HG03558 (cell line): ENCODE data around the gene ENDOD1.
"Not testable (repeated sequence)": the region's sequence is repeated elsewhere in the genome, so short reads cannot be mapped to it uniquely, and the experiment has no call there.

Experiments used
- ATAC-seq: cut with Tn5 transposase; IDR thresholded peaks from one replicate; pipeline ENCODE4 v1.9.1; 2021; ENCODE audit warnings: moderate number of reproducible peaks; ENCODE audit not compliant: unreplicated experiment; ENCODE audit errors: extremely low read depth

ENDOD1 gene

DNA sequence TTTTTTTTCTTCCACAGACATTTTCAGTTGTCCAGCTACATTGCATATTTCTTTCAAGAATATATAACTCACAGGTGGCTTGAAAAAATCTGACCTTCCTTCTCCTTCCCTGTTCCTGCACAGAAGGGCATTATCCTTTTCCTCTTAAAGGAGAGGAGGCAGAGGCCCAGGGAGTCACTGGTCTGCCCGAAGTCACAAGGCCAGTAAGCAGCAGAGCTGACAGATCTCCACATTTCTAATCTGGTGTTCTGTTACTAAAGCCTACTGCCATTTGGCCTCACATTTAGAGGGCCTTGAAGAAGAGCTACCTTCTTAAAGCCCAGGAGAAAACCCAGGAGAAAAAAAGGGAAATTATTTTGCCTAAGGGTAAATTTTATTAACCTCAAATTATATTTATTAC is 12.3 kb downstream of the ENDOD1 start:
- ATAC-seq: no peak

DNA sequence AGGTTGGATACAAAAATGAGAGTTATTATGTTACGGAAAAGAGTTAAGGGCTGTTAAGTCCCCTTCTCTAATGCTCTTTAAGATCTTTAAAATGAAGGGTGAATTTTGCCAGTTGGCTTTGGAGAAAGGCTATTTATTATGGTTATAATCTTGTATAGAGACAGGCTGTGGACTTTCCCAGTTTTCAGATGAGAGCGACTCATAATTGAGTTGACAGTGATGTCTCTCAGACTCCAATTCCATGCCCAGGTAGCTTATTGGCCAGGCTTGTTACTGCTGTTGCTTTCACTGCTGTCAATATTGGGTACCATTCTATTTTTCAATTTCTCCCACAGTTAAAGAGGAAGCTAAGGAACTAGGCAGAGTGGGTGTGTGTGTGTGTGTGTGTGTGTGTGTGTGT is 13.1 kb downstream of the ENDOD1 start:
- no peak for ATAC-seq

DNA sequence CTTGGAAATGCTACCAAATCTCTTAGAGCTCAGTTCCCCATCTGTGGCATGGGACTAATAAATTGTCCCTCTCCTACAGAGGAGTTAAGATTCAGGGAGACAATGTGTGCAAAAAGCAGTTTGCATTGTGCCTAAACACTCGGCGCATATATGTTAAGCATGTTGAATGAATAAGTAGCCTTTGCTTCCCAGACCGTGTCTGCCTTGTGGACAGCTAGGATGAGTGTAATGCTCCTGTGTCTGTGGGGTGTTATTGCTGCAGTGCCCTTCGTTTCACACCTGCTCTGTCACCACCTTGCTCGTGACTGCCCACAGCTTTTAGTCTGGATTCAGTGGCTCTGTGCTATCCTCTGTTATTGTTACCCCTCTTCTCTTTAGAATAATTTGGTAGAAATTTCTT is 14.1 kb downstream of the ENDOD1 start:
- no peak for ATAC-seq

DNA sequence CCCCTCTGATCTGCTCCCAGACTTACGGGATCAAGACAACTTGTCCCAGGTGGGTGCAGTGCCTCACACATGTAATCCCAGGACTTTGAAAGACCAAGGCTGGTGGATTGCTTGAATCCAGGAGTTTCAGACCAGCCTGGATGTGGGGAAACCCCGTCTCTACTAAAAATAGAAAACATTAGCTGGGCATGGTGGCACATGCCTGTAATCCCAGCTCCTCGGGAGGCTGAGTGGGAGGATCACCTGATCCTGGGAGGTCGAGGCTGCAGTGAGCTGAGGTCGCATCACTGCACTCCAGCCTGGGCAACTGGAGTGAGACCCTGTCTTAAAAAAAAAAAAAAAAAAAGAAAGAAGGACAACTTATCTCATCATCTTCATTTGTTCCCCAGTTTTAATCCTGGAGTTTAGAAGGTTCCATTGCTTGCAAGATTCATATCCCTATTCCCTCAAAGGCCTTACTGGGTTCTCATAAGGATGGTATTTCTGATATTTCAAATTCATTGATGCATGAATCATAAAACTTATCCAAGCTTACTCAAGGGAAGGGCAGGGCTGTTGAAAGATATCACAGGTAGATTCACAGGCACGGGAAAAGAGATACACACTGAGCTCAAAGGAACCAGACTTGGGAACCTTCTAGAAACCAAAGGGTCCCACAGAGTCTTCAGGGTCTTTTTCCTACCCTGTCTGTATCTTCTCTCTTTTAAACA is 14.6 kb downstream of the ENDOD1 start:
- no peak for ATAC-seq

DNA sequence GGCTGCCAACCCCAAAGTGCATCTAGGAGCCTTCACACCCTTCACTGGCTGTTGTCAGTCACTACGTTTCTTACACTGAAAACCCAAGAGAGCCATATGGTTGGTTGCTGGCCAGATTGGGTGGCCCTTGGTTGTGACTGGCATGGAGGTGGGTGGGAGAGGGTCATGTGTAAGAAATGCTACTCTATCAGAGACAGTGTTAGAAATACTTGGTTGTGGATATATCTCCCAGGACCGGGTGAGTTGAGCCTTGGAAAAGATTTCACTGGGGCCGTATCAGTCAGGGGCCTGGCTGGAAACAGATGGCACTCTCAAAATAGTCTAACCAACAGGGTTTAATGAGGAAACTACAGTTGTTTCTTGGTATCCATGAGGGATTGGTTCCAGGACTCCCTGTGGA is 15.2 kb downstream of the ENDOD1 start:
- no peak for ATAC-seq

DNA sequence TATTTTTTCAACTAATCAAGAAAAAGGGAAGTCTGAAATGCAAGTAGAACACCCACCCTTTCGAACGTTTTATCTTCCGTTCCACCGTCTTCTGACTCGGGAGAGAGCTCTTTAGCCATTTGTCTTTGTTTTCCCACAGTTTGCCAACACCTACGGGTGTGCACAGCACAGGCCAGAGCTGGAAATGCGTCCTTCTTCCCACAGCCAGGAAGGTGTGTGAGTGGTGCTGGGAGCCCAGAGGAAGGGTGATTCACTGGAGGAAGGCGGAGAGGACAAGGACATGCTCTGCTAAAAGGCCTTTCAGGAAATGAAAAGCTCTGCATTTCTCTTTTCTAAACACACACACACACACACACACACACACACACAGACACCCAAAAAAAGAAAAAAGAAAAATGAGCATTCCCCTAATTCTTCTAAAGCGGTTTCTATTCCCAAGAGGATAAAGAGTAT is 18.5 kb downstream of the ENDOD1 start:
- no peak for ATAC-seq

DNA sequence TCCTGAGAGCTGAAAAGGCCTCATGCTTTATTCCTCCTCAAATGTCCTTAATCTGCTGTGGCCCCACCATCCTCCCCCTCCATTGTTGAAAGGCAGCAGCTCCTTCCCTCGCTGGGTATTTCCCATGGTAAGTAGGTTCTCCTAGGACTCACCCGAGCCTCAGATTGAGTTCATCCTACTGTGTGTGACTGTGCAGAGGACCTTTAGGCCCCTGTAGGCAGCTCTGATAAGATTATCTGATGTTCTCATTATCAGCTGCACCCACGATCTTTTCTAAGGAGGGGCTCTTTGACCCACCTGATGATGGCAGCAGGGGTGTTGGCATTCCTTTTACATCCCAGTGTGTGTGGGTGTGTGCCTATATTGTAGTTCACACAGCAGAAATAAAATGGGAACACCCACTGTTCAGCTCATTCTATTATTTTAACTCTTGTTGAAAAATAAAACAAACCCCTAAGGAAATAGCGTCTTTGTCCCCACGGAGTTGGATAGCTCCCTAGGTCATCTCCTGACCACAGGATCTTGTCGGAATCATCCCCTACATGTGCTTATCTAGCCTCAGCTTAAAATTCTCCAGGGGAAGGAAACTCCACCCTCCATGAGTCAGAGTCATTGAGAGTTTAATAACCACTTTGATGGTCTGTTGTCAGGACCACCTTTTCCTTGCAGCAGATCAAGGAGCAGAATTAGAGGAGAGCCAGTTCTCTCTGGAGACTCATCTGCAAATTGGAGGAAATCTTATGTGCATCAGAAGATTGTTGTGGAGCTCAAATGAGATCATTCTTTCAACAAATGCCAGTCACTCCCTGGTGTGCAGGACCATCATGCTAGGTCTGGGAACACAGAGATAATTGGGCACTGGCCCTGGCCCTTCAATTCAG is 19.3 kb downstream of the ENDOD1 start:
- ATAC-seq: no peak

DNA sequence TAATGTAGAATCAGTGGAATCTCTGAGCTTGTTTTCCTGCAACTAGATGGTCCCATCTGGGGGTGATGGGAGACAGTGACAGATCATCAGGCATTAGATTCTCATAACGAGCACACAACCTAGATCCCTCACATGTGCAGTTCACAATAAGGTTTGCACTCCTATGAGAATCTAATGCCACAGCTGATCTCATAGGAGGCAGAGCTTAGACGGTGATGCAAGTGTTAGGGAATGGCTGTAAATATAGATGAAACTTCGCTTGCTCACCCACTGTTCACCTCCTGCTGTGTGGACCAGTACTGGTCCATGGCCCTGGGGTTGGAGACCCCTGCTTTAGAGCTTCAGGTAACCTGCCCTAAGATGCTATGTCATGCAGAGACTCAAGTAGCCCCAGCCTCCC is 21.8 kb downstream of the ENDOD1 start:
- ATAC-seq: not testable (repeated sequence)

DNA sequence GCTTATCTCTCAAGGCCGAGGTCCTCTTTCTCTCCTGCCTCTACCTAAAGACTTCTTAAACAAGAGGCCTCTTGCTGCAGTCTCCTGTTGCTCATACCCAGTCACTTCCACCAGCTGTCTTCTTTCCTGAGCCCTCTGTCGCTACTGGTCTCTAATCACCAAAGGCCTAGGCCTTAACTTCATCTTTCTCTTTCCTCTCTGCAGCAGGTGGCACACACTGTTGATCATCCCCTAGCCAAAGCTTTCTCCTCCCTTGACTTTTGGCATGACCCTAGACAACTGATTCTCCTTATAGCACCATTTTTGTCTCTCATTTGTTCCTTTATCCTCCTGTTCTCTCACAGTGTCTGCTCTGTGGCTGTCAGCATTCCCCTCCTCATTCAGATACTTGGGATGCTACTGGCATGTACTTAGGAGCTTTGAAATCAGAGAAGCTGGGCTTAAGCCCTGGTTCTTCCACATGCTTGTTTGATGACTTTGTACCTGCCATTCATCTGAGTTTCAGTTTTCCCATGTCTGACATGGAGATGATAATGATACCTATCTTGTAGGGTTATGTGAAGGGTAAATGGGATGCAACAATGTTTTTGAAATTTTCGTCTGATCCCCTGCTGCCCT is 22.4 kb downstream of the ENDOD1 start:
- no peak for ATAC-seq

DNA sequence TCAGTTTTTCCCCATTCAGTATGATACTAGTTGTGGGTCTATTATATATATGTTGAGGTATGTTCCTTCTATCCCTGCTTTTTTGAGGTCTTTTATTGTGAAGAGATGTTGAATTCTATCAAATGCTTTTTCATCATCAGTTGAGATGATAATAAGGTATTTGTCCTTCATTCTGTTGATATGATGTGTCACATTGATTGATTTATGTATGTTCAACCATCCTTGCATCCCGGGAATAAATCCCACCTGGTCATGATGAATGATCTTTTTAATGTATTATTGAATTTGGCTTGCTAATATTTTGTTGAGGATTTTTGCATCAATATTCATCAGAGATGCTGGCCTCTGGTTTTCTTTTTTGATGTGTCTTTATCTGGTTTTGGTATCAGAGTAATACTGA is 26.0 kb downstream of the ENDOD1 start:
- ATAC-seq: no peak

DNA sequence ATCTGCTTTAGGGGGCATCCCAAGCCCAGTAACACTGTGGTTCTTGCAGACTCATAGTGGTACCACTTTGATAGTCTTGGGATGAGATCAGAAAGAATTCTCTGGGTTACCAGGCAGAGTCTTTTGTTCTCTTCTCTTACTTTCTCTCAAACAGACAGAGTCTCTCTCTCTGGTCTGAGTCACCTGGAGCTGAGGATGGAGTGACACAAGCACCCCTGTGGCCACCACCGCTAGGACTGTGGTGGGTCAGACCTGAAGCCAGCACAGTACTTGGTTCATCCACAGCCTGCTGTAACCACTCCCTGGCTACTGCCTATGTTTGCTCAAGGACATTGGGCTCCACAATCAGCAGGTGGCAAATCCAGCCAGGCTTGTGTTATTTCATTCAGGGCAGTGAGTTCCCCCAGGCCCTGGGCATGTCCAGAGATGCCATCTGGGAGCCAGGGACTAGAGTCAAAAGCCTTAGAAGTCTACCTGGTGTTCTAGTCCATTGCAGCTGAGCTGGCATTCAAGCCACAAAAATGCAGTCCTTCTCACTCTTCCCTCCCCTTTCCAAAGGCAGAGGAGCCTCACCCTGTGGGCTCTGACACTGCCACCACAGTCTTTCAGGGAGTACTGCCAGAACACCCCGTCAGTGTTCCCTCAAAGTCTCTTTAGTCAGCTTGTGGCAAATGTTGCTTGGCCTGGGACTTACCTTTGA is 29.9 kb downstream of the ENDOD1 start:
- ATAC-seq: no peak

DNA sequence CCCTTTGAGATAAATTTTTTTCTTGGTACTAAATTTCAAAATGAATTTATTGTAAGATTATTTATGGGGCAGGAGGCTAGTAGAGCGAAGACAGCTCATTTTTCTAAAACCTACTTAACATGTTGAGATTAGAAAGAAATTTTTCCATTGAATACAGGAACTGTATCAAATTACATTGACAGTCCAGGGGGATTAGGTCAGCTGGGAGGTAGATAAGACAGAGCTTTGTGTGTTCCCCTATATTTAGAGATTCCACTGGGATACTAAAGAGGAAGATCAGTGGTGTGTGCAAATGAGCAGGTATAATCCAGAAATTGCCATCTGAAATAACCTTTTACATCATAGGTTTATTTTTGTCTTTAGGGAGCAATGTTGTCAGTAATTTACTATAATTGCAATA is 32.1 kb downstream of the ENDOD1 start:
- ATAC-seq: no peak

DNA sequence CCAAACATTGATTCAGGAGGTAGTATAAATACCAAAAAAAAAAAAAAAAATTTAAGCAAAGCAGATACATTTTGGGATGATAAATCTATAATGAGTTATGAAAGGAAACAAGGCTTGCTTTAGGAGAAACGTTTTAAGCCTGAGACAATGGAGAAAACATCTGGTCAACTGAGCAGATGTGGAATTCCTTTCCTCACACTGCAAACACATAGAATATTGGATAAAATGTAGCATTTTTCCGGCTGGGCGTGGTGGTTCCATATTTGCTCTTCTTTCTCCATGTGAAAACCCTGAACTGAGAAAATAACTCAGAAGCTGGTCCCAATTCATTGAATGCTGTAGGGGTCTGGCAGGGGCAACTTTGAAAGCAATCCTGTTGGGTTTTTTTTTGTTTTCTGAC is 33.9 kb downstream of the ENDOD1 start:
- ATAC-seq: no peak

DNA sequence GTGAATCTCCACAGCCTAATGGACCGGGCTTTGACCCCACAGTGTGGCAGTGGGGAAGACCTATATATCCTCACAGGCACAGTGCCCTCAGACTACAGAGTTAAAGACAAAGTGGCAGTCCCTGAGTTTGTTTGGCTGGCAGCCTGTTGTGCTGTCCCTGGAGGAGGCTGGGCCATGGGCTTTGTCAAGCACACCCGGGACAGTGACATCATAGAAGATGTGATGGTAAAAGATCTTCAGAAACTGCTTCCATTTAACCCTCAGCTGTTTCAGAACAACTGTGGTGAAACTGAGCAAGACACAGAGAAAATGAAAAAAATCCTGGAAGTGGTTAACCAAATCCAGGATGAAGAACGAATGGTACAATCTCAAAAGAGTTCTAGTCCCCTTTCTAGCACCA is 39.0 kb downstream of the ENDOD1 start:
- no peak for ATAC-seq

DNA sequence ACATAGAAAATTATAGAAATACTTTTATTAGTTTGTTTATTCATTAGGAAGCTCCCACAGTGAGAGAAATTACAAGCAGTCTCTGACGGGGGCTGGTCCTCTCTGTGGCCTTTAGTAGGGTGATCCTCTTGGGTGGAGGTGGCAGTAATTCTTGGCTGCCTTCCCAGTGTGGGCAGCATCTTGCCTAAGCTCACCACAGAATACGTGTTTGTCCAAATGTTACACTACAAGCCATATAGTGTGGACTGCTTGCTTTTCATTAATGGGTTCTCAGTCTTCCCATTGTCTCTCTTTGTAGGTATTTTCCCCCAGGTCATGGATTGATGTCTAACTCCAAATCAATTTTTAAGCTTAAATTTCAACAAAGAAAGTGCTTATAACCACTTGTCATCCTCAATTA is 43.3 kb downstream of the ENDOD1 start:
- ATAC-seq: no peak

DNA sequence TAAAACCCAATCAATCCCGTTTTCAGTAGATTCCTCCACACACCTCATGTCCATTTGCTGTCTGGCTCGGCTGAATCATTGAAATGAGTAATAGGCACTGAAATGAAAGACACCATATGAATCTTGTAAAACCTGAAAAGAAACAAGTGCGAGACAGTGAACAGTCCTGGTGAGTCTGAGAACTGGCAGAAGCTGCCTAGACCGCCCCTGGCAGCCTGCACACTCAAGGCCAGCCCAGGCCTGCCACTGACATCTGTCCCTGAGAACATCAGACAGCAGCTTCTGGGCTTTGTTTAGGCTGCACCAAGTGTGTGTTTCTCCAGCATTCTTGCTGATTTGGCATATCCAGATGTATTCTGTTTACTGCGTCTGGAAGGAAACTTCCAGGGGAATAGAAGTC is 44.8 kb downstream of the ENDOD1 start:
- ATAC-seq: no peak

DNA sequence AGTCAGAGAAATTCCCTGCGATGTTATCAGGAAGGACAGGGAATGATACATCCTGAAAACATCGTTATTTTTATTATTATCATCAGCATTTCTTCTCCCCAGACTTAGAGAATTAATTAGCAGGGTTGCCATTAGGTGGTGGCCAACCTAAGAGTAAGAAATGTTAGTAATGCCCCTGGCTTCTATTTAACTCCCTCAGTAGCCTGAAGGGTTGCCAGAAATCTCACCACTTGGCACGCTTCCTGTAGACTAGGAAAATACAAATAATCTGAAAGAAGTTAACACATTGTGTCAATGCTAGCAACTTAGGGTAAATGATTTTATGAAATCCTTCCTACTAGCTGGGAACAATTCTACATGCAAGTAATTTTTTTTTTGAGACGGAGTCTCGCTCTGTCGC is 45.5 kb downstream of the ENDOD1 start:
- no peak for ATAC-seq

DNA sequence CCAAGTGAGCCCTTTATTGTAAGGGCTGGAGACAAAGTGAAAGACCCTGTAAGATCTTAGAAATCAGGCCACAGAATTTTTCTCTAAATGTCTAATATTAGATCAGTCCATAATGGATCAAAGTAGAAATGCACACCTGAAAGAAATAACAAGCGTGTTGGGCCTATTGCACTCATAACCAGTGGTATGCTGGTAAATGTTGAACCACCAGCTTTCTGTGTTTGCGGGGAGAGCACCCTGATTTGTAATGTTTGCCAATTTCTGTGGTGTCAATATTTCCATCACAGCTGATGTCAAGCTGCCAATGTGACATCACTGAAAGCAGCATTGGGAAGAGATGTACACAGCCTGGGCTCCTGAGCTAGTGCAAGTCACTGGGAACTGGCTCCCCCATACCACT is 46.2 kb downstream of the ENDOD1 start:
- ATAC-seq: no peak

DNA sequence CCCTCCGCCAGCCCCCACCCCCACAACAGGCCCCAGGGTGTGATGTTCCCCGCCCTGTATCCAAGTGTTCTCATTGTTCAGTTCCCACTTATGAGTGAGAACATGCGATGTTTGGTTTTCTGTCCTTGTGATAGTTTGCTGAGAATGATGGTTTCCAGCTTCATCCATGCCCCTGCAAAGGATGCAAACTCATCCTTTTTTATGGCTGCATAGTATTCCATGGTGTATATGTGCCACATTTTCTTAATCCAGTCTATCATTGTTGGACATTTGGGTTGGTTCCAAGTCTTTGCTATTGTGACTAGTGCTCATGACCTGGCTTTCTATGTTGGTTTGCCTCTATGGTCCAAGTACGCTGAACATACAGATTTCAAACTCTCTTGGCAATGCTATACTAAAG is 47.1 kb downstream of the ENDOD1 start:
- ATAC-seq: not testable (repeated sequence)

DNA sequence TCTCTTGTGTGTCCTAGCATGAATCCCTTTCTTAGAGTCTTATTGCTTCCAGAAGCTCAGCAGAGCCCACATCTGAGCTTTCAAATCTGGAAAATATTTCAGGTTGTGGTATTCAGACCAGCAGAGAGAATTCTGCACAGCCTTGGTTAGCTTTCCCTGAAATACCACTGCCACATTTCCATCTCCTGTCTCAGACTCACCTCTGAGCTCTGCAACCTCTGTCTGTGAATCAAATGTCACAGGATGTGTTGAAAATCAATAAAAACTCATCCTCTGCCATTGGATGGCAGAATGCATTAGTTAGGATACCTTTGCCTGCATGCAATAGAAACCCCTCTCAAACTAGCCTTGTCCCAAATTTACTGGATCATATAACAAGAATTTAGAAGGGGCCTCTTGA is 47.7 kb downstream of the ENDOD1 start:
- ATAC-seq: no peak

DNA sequence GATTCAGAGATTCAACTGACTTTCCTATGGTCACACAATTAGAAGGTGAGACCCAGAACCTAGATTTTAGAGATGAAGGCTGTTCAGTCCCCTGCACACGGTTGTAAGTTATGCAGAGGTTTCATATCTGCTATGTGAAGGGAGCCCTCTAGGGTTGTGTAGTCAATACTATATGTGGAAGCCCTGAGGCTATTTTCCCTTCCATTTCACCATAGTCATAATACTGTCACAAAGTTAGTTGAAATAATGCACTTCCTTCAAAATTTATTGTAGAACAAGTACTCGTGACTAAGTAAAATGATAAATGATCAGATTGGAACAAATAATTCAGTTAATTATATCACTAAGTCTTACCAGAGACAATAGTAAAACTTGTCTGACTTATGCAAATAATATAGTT is 48.8 kb downstream of the ENDOD1 start:
- peak; percentile 85 for ATAC-seq
